Astrocyte (in vitro differentiated cells and primary cell): ENCODE measurements around the gene ALOX15.

ENCODE experiments used
- EZH2 ChIP-seq: IDR thresholded peaks from 2 replicates; pipeline ENCODE4 v1.6.1; 2012; ENCODE audit warnings: mild to moderate bottlenecking, low read length, inconsistent platforms; ENCODE audit not compliant: insufficient read depth
- TF ChIP-seq, protein P1 (sequence below): IDR thresholded peaks from 2 replicates; pipeline ENCODE4 v1.5.1; 2011; ENCODE audit warnings: low read depth, mild to moderate bottlenecking, inconsistent platforms, low read length, moderate library complexity; ENCODE audit not compliant: insufficient read depth

DNA sequence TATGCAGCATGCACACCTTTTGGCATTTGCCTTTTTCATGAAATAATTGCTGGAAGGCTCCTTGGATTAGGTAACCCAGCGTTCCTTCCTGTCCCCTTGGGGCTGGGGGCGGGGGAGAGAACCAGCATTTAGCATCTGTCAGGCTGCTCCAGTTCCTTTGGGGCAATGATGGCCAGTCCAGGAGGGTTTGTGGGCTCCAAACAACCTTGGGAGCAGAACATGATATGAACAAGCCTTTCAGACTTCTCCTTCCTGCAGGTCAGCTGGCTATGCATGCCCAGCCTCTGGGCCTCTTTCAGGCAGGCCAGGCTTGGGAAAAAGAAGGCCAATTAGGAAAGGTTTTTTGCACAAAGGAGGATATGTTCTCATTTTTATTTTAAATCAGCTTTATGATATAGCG lies 58.3 kb downstream of the ALOX15 start:
- TF ChIP-seq, protein P1, sequence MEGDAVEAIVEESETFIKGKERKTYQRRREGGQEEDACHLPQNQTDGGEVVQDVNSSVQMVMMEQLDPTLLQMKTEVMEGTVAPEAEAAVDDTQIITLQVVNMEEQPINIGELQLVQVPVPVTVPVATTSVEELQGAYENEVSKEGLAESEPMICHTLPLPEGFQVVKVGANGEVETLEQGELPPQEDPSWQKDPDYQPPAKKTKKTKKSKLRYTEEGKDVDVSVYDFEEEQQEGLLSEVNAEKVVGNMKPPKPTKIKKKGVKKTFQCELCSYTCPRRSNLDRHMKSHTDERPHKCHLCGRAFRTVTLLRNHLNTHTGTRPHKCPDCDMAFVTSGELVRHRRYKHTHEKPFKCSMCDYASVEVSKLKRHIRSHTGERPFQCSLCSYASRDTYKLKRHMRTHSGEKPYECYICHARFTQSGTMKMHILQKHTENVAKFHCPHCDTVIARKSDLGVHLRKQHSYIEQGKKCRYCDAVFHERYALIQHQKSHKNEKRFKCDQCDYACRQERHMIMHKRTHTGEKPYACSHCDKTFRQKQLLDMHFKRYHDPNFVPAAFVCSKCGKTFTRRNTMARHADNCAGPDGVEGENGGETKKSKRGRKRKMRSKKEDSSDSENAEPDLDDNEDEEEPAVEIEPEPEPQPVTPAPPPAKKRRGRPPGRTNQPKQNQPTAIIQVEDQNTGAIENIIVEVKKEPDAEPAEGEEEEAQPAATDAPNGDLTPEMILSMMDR, result no peak
- no peak for TF ChIP-seq EZH2
